ENCODE data around the gene TBC1D23.
"Not testable (repeated sequence)": the region's sequence is repeated elsewhere in the genome, so short reads cannot be mapped to it uniquely, and the experiment has no call there.

TBC1D23 gene

DNA sequence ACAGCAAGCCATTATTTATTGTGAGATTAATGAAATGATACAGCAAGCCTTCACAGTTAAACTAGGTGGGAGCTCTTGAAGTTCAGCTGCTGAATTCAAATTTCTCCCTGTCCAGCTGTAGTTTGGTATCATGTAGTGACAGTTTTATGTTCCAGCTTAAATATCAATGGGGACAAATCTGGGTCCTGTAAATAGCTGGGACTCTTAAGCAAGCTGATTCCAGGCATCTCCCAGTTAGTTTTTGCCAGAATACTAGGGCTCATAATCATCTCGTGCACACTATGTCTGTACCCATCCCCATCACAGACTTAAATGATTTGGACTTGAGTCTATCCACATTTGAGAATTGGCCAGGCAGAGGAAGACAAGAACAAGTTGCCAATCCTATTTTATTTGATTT, 45.9 kb downstream of the TBC1D23 start:
- no peak for DNase-seq (ENCODE audit: low read depth)

DNA sequence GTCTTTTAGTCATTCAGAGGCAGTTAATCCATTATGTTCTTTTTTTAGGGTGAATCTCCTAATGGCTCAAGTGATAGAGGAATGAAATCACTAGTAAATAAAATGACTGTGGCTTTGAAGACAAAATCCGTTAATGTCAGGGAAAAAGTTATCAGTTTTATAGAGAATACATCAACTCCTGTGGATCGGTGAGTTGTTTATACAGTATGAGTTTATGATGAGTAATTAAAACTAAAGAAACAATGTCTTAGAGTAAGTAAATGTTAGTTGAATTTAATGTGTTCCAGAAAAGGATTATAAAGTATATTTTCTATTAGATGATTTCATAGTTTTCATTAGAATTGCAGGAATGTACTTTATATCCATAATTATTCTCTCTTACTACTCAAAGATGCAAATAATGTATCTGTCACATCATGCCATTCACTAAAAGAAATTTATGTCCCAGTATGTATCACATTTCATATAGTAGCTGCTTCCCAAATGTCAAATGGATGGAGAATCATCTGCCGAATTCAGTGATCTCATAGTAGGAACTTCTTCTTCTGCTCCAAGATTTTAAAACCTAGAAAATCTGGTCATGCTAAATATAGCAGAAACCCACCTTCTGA, 49.7 kb downstream of the TBC1D23 start:
- no peak for DNase-seq (ENCODE audit: low read depth)

DNA sequence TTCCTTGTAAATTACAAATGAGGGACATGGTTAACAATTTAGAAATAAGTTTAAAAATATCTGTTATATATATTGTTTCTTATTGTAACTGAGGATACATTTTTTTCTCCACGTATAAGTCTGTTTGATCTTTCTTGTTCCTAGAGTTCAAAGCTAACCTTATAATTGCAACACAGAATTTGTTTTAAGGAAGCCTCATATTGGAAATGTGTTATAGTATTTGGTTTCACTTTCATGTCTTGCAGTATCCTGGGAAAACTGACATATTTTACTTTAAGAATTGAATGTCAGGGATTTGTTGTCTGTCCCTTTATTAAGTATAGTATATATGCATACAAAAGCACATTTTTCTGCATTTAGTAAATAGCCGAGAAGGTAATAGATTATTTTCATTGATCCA, 50.2 kb downstream of the TBC1D23 start:
- DNase-seq (ENCODE audit: low read depth) = no peak

DNA sequence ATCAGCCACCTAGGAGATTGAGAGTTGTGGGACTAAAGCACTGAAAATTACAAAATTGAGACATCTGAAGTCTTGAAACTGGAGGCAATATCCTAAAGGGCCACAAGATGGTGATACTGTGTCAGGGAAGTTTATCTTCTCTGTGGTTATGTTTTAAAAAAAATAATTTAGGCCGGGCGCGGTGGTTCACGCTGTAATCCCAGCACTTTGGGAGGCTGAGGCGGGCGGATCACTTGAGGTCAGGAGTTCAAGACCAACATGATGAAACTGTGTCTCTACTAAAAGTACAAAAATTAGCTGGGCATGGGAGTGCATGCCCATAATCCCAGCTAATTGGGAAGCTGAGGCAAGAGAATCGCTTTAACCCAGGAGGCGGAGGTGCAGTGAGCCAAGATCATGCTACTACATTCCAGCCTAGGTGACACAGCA, 55.9 kb downstream of the TBC1D23 start:
- peak; percentile 72 for DNase-seq (ENCODE audit: low read depth)

DNA sequence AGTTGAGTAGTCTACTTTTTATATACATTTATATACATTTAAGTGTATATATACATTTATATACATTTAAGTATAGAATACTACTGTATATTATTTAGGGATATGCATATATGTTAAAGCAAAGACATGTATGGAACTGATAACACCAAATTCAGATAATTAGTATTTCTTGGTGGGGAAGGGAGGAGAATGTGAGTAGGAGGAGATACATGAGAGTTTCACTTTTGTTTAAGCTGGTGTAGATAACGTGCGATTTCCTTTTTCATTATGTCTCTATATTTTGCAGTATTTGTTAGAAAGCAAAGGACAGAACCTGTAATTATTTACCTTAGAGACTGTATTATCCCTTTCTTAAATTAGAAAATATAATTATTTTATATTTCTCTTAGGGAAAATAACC, 57.1 kb downstream of the TBC1D23 start:
- no peak for DNase-seq (ENCODE audit: low read depth)

DNA sequence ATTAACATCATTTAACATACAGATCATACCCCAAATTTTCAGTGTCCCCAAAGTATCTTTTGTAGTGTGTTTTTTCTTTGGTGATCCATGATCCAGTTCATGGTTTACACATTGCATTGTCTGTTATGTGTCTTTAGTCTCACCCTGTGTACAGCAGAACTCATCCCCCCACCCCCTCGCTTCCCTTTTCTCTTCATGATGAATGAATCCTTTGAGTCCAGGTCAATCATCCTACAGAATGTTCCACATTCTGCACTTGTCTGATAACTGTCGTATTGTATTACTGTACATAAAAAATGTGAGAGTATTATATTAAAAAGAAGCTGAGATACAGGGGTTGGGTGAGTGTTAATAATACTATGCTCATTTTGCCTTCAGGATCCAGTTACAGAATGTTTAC, 59.2 kb downstream of the TBC1D23 start:
- DNase-seq (ENCODE audit: low read depth) = no peak

DNA sequence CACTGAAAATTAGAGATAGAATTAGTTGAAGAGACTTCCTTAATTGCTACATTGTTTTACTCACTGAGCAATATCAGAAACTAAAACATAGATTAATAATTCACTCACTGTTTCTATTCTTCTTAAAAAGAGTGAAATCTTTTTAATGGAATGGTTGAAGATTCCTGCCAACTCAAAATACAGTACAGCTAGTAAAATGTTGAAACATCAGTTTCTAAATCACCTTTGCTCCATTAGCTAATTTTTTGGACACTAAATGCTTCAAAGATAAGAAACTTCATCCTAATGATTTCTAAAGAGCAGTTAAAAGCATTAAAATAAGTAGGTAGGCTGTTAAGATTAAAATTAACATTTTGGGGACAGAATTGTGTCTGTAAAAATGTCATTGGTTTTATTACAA, 63.3 kb downstream of the TBC1D23 start:
- DNase-seq (ENCODE audit: low read depth) = no peak

DNA sequence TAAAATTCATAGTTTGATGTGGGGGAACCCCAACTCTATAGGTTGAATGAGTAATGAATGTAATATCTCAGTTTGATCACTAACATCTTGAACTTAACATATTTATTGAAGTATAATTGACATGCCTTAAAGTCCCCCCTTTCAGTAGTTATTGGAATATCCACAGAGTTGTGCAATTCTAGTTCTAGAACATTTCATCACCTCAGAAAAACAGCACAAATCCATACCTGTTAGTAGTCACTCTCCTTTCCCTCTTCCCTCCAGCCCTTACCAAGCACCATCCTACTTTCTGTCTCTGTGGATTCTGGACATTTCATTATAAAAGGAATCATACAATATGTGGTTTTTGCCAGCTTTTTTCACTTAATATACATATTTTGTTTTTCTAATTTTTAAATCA, 65.0 kb downstream of the TBC1D23 start:
- DNase-seq (ENCODE audit: low read depth) = no peak

DNA sequence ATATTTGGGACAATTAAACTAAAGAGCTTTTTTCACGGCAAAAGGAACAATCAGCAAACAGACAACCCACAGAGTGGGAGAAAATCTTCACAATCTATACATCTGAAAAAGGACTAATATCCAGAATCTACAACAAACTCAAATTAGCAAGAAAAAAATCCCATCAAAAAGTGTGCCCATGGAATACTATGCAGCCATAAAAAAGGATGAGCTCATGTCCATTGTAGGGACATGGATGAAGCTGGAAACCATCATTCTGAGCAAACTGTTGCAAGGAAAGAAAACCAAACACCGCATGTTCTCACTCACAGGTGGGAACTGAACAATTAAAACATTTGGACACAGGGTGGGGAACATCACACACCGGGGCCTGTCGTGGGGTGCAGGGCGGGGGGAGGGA, 66.6 kb downstream of the TBC1D23 start:
- DNase-seq (ENCODE audit: low read depth) = not testable (repeated sequence)

DNA sequence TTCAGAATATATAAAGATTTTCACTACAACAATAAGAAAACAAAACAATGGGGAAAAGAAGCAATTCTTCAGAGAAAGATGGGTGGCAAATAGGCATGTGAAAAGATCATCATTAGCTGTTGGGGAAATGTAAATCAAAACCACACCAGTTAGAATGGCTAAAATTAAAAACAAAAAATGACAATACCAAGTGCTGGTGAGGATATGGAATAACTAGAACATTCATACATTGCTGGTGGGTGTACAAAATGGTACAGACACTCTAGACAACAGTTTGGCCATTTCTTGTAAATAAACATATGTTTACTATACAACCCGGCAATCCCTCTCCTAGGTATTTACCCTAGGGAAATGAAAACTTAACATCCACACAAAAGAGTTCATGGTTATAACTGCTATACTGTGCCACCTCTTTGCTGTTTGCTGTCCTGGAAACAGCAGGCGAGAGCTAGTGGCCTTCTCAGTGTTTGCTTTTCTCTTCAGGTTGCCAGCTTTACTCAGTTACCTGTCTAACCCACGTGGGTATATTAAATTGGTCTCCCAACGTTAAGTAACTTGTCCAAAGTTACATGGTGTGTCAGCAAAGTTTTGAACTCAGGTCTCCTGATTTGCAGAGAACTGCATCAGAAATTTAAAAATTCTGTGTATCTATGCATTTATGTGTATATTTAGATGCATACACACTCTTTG, 69.2 kb downstream of the TBC1D23 start:
- DNase-seq (ENCODE audit: low read depth) = no peak

DNA sequence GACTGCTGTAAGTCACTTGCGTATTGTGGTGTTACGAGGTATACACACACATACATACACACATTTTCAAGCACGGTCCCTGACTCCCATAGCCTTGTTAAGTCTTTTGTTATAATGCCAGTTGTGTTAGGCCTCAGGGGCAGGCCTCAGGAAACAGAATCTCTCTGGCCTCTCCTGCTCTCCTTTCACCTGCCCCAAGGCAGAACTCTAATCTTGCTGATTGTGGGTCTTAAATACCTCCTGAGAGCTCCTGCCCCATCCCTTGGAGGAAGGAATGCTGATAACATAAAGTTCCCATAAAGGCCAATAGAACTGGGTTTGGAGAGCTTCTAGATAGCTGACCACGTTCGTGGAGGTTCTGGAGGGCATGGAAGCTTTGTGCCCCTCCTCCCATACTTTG, 69.9 kb downstream of the TBC1D23 start:
- DNase-seq (ENCODE audit: low read depth) = no peak

DNA sequence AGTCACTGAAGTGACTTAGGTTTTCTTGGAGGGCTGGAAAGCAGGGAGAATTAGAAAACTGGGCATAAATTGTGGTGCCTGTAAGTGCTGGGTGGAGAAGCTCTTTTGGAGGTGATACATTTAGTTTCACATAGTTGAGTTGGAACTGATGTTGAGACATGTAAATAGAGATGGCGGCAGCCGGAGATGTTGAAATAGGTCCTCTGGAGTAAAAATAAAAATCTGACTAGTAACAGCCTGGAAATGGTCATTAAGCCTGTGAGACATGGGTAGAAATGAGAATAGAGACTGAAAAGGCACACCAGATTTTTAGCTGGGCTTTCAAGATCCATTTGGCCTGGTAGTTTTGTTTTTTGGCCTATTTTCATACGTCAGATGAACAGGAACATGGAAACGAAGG, 70.9 kb downstream of the TBC1D23 start:
- DNase-seq (ENCODE audit: low read depth) = no peak

DNA sequence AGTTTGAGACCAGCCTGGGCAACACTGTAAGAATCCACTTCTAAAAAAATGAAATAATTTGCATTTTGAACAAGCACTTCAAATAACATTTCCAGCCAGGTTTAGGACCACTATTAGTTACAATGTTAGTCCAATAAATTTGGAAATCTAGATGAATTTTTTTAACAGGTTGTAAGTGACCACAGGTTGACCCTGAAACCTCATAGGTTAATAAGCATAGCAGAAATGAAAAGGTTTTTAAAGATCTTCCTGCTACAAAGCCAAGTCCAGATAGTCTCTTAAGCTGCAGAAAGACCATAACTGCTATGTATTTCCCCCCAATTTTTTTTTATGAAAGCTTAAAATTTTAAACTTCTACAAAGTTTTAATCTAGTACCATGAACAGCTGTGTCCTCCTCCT, 72.3 kb downstream of the TBC1D23 start:
- no peak for DNase-seq (ENCODE audit: low read depth)

DNA sequence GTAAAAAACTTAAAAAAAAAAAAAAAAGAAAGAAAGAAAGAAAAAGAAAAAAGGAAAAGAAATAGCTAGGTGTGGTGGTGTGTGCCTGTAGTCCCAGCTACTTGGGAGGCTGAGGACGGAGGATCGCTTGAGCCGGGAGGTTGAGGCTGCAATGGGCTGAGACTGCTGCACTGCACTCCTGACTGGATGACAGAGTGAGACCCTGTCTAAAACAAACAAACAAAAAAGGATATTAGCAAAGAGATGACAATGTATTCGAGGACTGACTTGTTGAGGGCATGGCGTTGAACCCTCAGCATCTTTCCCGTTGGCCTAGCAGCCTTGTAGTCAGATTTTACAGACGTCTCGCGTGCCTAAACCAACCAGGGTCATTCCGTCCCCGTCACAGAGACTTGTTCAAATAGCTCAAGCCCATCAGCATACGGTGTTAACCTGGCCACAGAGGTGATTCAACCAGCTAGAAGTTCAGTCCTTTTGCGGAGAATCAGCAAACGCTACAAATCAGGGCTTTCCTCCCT, 73.2 kb downstream of the TBC1D23 start:
- DNase-seq (ENCODE audit: low read depth) = no peak

DNA sequence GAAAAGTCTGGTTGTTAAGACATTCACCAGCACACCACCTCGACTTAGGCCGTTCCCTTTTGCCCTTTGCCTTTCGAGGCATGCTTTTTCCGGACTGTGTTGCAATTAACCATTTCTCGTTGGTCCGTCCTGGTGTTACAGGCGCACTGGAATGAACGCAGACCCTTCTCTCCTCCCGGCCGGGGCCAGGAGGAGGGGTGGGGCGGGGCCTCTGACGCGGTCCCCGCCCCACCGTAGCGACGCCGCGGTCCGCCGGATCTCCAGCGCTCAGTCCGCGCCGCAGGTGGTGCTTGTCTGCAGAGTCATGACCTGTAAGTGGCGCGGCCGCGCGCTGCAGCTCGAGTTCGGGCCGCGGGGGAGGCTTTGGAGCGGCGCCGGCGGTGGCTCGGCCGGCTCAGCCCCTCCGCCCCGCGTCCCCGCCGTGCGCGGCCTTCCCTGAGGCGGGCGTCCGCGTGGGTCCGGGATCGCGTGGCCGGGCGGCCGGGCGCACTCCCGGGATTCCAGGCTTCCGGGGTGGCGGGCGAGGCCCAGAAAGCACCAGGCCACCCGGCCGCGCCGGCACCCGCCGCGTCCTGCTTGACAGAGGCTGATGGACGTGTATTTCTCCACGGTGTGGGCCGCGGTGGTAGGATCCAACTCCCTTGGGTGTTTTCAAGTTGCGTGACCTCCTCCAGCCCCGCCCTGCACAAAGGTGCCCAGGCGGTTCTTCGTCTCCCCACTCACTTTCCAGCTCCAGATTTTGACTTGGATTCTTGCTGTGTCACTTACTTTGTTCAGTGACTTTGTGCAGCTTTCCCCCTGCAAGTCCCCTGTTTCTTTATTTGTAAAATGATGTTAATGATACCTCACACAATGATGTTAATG, 73.9 kb downstream of the TBC1D23 start, which contains the start of gene NIT2:
Gene NIT2, plus strand, starts transcription at position 270 of the 864 bp plus-strand sequence. Its CDS starts 35 bp downstream, at position 305.
- peak; percentile 89 for DNase-seq (ENCODE audit: low read depth)

DNA sequence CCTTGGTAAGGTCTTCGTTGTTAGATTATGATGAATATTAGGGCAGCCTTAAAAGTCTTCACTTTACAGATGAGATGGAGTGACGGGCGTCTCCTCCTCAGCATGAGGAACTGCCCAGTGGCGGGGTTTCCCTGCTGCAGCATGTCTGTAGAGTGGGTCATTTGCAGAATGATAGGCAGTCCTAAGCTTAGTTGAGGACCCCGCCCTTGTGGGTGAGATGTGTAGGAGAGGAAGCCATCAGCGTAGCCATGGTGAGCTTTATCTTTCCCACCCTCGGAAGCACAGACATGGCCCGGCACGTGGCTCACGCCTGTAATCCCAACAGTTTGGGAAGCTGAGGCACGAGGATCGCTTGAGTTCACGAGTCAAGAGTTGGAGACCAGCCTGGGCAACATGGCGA, 74.6 kb downstream of the TBC1D23 start:
- DNase-seq (ENCODE audit: low read depth) = peak; percentile 29

DNA sequence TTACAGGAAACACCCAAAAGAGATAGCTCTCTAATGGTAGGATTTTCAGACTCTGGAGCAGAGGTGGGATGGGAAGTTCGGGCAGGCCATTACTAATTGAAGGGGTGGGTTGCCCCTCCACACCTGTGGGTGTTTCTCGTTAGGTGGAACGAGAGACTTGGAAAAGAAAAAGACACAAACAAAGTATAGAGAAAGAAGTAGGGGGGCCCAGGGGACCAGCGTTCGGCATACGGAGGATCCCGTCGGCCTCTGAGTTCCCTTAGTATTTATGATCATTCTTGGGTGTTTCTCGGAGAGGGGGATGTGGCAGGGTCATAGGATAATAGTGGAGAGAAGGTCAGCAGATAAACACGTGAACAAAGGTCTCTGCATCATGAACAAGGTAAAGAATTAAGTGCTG, 75.4 kb downstream of the TBC1D23 start:
- not testable (repeated sequence) for DNase-seq (ENCODE audit: low read depth)

DNA sequence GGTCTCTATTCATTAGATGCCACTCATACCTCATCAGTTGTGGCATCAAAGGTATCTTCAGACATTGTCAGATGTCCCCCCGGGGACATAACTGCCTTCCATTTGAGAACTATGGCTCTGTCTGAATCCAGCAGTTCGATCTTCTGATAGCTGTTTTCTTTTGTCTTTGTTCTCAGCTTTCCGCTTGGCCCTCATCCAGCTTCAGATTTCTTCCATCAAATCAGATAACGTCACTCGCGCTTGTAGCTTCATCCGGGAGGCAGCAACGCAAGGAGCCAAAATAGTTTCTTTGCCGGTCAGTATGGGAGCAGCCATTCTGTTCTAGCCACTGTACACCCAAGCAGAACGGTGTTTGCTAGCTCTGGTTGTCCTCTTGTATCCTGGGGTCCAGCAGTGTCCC, 78.1 kb downstream of the TBC1D23 start:
- no peak for DNase-seq (ENCODE audit: low read depth)

DNA sequence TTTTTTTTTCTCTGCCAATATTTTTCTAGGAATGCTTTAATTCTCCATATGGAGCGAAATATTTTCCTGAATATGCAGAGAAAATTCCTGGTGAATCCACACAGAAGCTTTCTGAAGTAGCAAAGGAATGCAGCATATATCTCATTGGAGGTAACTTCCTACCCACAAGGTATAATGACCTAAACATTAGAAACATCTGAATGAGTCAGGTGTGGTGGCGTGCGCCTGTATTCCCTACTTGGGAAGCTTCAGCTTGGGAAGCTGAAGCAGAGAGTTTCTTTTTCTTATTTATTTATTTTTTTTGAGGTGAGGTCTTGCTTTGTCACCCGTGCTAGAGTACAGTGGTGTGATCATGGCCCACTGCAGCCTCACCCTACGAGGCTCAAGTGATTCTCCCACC, 79.0 kb downstream of the TBC1D23 start:
- no peak for DNase-seq (ENCODE audit: low read depth)

DNA sequence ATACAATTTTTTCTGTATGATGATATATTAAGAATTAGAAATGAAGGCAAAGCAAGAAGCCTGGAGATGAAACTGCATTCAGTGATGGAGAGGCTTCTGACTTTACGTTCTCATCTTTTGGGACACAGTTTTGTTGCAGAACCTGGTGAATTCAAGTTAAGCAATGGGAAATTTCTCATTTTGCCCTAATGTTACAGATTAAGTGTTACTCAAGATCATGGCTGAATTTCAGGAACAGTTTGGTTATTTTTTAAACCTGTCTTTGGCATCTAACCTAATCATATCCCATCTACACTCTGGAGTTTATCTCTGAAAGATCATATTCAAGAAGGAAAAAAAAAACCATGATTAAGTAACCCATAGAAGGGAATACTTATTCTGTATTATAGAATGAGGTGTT, 79.7 kb downstream of the TBC1D23 start:
- no peak for DNase-seq (ENCODE audit: low read depth)

DNA sequence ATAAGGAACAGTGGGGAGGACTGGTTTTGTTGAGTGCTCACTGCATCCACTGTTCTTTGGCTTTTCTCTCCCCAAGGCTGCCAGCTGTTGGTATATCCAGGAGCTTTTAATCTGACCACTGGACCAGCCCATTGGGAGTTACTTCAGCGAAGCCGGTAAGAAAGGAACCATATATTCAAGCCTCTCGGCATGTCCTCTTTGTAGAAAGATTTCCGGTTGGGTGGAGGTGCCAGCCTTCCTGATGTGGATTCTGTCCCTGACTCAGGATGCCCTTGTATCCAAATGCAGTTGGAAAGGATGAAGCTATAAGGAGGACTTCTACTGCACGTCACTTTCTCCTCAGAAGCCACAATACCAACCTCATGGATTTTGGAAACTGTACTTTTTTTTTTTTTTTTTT, 87.9 kb downstream of the TBC1D23 start:
- DNase-seq (ENCODE audit: low read depth) = no peak

DNA sequence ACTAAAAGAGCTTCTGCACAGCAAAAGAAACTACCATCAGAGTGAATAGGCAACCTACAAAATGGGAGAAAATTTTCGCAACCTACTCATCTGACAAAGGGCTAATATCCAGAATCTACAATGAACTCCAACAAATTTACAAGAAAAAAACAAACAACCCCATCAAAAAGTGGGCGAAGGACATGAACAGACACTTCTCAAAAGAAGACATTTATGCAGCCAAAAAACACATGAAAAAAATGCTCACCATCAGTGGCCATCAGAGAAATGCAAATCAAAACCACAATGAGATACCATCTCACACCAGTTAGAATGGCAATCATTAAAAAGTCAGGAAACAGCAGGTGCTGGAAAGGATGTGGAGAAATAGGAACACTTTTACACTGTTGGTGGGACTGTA, 91.0 kb downstream of the TBC1D23 start:
- DNase-seq (ENCODE audit: low read depth) = not testable (repeated sequence)
